H9 (cell line): ENCODE results near the gene ANKS1B. TPM values are rescaled to one million over a fixed set of nuclear protein-coding genes. Genes with fewer than 3 reads are reported as not detected.

Experiments
- DNase-seq: peaks from one replicate; pipeline ENCODE4 v3.0.0-alpha.2; 2017
- H2AFZ ChIP-seq: one replicate; pipeline ENCODE4 v1.6.1; 2013; ENCODE audit warnings: mild to moderate bottlenecking, low read length, control low read depth, moderate library complexity
- H2AK5ac ChIP-seq: 2 replicates; pipeline ENCODE4 v1.6.1; 2013; ENCODE audit warnings: low read length, control low read depth, mixed read lengths; ENCODE audit not compliant: insufficient read length
- H2BK120ac ChIP-seq: one replicate; pipeline ENCODE4 v1.6.1; 2013; ENCODE audit warnings: low read depth, mild to moderate bottlenecking, low read length, control low read depth, inconsistent platforms; ENCODE audit not compliant: poor library complexity, severe bottlenecking
- H2BK12ac ChIP-seq: 2 replicates; pipeline ENCODE4 v1.6.1; 2013; ENCODE audit warnings: low read length, control low read depth, mixed read lengths, low read depth; ENCODE audit not compliant: insufficient read length
- H2BK15ac ChIP-seq: 2 replicates; pipeline ENCODE4 v1.6.1; 2013; ENCODE audit warnings: low read depth, low read length, control low read depth
- H2BK20ac ChIP-seq: one replicate; pipeline ENCODE4 v1.6.1; 2013; ENCODE audit warnings: low read depth, mild to moderate bottlenecking, low read length, control low read depth, inconsistent platforms; ENCODE audit not compliant: poor library complexity, severe bottlenecking
- H2BK5ac ChIP-seq: 2 replicates; pipeline ENCODE4 v1.6.1; 2013; ENCODE audit warnings: low read length, control low read depth, mixed read lengths; ENCODE audit not compliant: insufficient read length
- H3K14ac ChIP-seq: 2 replicates; pipeline ENCODE4 v1.6.1; 2013; ENCODE audit warnings: low read length, control low read depth; ENCODE audit not compliant: insufficient read depth
- H3K18ac ChIP-seq: 2 replicates; pipeline ENCODE4 v1.6.1; 2013; ENCODE audit warnings: low read depth, mild to moderate bottlenecking, mixed read lengths, low read length, control low read depth; ENCODE audit not compliant: insufficient read length
- H3K23ac ChIP-seq: 2 replicates; pipeline ENCODE4 v1.6.1; 2013; ENCODE audit warnings: low read length, control low read depth, mixed read lengths, low read depth; ENCODE audit not compliant: insufficient read length
- H3K23me2 ChIP-seq: 2 replicates; pipeline ENCODE4 v1.6.1; 2013; ENCODE audit warnings: low read depth, mild to moderate bottlenecking, mixed read lengths, low read length, control low read depth; ENCODE audit not compliant: insufficient read length, poor library complexity, severe bottlenecking
- H3K27ac ChIP-seq: 2 replicates; pipeline ENCODE4 v1.5.1; 2013; ENCODE audit warnings: low read length, control low read depth, mixed read lengths, low read depth; ENCODE audit not compliant: insufficient read length
- H3K27me3 ChIP-seq: 2 replicates; pipeline ENCODE4 v1.6.1; 2013; ENCODE audit warnings: low read length, control low read depth, inconsistent platforms; ENCODE audit not compliant: insufficient read depth
- H3K4ac ChIP-seq: 2 replicates; pipeline ENCODE4 v1.6.1; 2013; ENCODE audit warnings: low read depth, mild to moderate bottlenecking, control low read depth, inconsistent platforms, low read length, moderate library complexity
- H3K4me1 ChIP-seq: 2 replicates; pipeline ENCODE4 v1.6.1; 2013; ENCODE audit warnings: low read length, control low read depth, inconsistent platforms; ENCODE audit not compliant: insufficient read depth
- H3K4me2 ChIP-seq: 2 replicates; pipeline ENCODE4 v1.6.1; 2013; ENCODE audit warnings: low read length, control low read depth, mixed read lengths; ENCODE audit not compliant: insufficient read length, insufficient read depth
- H3K56ac ChIP-seq: 2 replicates; pipeline ENCODE4 v1.6.1; 2013; ENCODE audit warnings: low read depth, mild to moderate bottlenecking, mixed read lengths, low read length, control low read depth; ENCODE audit not compliant: insufficient read length
- H3K79me1 ChIP-seq: 2 replicates; pipeline ENCODE4 v1.6.1; 2013; ENCODE audit warnings: low read depth, mild to moderate bottlenecking, moderate library complexity, low read length, control low read depth, inconsistent platforms; ENCODE audit not compliant: insufficient read depth, poor library complexity, severe bottlenecking
- H3K79me2 ChIP-seq: 2 replicates; pipeline ENCODE4 v1.6.1; 2013; ENCODE audit warnings: low read length, control low read depth, inconsistent platforms; ENCODE audit not compliant: insufficient read depth
- H3K9ac ChIP-seq: 2 replicates; pipeline ENCODE4 v1.6.1; 2013; ENCODE audit warnings: low read length, control low read depth, mixed read lengths; ENCODE audit not compliant: insufficient read length; ENCODE audit errors: extremely low read depth
- H3K9me3 ChIP-seq: one replicate; pipeline ENCODE4 v1.6.1; 2013; ENCODE audit warnings: low read depth, low read length, inconsistent platforms; ENCODE audit not compliant: control insufficient read depth
- H3T11ph ChIP-seq: one replicate; pipeline ENCODE4 v1.6.1; 2013; ENCODE audit warnings: mild to moderate bottlenecking, low read length, control low read depth, inconsistent platforms
- H4K20me1 ChIP-seq: one replicate; pipeline ENCODE4 v1.6.1; 2013; ENCODE audit not compliant: control insufficient read depth, insufficient read length, insufficient read depth
- H4K5ac ChIP-seq: 2 replicates; pipeline ENCODE4 v1.6.1; 2013; ENCODE audit warnings: low read depth, mild to moderate bottlenecking, mixed read lengths, low read length, control low read depth; ENCODE audit not compliant: insufficient read length
- H4K8ac ChIP-seq: replicated peaks from 2 replicates; pipeline ENCODE4 v1.6.1; 2013; ENCODE audit warnings: low read length, control low read depth, mixed read lengths, low read depth; ENCODE audit not compliant: insufficient read length
- H4K91ac ChIP-seq: 2 replicates; pipeline ENCODE4 v1.6.1; 2013; ENCODE audit warnings: low read depth, mild to moderate bottlenecking, moderate library complexity, mixed read lengths, low read length, control low read depth; ENCODE audit not compliant: insufficient read length
- H3K27ac Mint-ChIP-seq, 3 experiments: 2 replicates in 2 of 3; 3 replicates in 1 of 3; pipeline ENCODE4 v1.8.0; 2020 to 2021; ENCODE audit warnings: mixed read lengths in 3 of 3, mild to moderate bottlenecking in 1 of 3, moderate library complexity in 1 of 3
- H3K27me3 Mint-ChIP-seq: 2 replicates; pipeline ENCODE4 v1.8.0; 2021; ENCODE audit warnings: low read depth, mild to moderate bottlenecking, moderate library complexity, mixed read lengths
- H3K36me3 Mint-ChIP-seq, 3 experiments: 2 replicates in 2 of 3; 3 replicates in 1 of 3; pipeline ENCODE4 v1.8.0; 2020 to 2021; ENCODE audit warnings: low read depth in 3 of 3, mixed read lengths in 3 of 3; ENCODE audit not compliant: insufficient read depth in 1 of 3
- H3K4me1 Mint-ChIP-seq, 2 experiments: 2 replicates each; pipeline ENCODE4 v1.8.0; 2020; ENCODE audit warnings: mixed read lengths in 2 of 2
- H3K4me3 Mint-ChIP-seq, 2 experiments: 2 replicates in 1 of 2; 3 replicates in 1 of 2; pipeline ENCODE4 v1.8.0; 2020 to 2021; ENCODE audit warnings: mild to moderate bottlenecking in 2 of 2, mixed read lengths in 2 of 2, moderate library complexity in 1 of 2
- H3K9me3 Mint-ChIP-seq, 2 experiments: 2 replicates in 1 of 2; 3 replicates in 1 of 2; pipeline ENCODE4 v1.8.0; 2020; ENCODE audit warnings: mild to moderate bottlenecking in 2 of 2, mixed read lengths in 2 of 2, moderate library complexity in 1 of 2
- WGBS: extraction: QIAGEN DNeasy Blood & Tissue Kit; methylation state at CpG from one replicate; pipeline ENCODE4 v1.1.7; 2013; ENCODE audit warnings: missing lambda C conversion rate, low lambda C conversion rate, mixed read lengths; ENCODE audit not compliant: insufficient read length; ENCODE audit errors: extremely low coverage; 5-methylcytosine and 5-hydroxymethylcytosine counted together
- total RNA-seq: library from RNA; stranded (reverse); gene quantifications from 2 replicates; pipeline ENCODE4 v1.2.1, GENCODE V29; 2021
- TF ChIP-seq, protein P1 (sequence below): fragments of 200-600 bp; sonication (generic); conservative IDR thresholded peaks from 3 replicates; pipeline ENCODE4 v1.8.0; 2021; ENCODE audit warnings: antibody characterized with exemption, mild to moderate bottlenecking

Gene ANKS1B
- total RNA-seq, 1 experiment from 2014 or later = 4.1 TPM

DNA sequence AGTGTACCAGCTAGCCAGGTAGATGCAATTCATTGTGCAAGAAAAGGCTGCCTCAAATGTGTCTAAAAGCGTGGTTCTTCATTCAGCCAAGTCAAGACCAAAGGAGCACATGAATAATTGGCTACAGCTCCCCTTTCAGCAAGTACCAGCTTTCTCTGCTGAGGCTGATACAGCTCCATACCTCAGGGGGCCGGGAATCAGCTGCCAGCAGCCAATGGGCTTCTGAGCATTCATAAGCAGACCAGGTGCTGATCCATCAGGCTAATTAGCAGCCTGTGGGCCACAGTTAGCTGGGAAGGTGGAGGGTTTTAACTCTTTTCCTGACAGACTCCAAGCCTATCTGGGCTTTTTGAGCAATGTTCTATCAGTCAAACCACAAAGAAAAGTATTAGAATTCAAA, 1075.0 kb downstream of the ANKS1B start:
- H3T11ph ChIP-seq = no peak overlapping the region

More for the DNA sequence above, 1075.0 kb downstream of the ANKS1B start:
- H3K27me3 ChIP-seq = no peaks in the 10 kb centered on the region
- no peak overlapping the region for H3K14ac ChIP-seq
- Mint-ChIP-seq H3K4me1 (peaks cover 8 to 16% of the 10 kb centered on the region in 2 experiments), H3K27me3 (peaks cover 3% of the 10 kb centered on the region), H3K36me3 (no peaks in the 10 kb centered on the region), H3K27ac (no peak overlapping the region), H3K9me3 (no peaks in the 10 kb centered on the region), H3K4me3 (no peak overlapping the region)
- H3K23me2 ChIP-seq = no peaks in the 10 kb centered on the region
- no peak overlapping the region for H3K9ac ChIP-seq
- no CpG with 5 or more reads among the region's 2 CpGs for WGBS
- H4K91ac ChIP-seq = no peak overlapping the region
- no peak overlapping the region for H3K27ac ChIP-seq
- H2BK120ac ChIP-seq = no peak overlapping the region
- H4K20me1 ChIP-seq = no peaks in the 10 kb centered on the region
- no peak overlapping the region for H2BK20ac ChIP-seq
- DNase-seq = peak; percentile 89
- TF ChIP-seq, protein P1, sequence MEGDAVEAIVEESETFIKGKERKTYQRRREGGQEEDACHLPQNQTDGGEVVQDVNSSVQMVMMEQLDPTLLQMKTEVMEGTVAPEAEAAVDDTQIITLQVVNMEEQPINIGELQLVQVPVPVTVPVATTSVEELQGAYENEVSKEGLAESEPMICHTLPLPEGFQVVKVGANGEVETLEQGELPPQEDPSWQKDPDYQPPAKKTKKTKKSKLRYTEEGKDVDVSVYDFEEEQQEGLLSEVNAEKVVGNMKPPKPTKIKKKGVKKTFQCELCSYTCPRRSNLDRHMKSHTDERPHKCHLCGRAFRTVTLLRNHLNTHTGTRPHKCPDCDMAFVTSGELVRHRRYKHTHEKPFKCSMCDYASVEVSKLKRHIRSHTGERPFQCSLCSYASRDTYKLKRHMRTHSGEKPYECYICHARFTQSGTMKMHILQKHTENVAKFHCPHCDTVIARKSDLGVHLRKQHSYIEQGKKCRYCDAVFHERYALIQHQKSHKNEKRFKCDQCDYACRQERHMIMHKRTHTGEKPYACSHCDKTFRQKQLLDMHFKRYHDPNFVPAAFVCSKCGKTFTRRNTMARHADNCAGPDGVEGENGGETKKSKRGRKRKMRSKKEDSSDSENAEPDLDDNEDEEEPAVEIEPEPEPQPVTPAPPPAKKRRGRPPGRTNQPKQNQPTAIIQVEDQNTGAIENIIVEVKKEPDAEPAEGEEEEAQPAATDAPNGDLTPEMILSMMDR = no peak
- H4K5ac ChIP-seq = no peak overlapping the region
- H3K79me1 ChIP-seq = no peaks in the 10 kb centered on the region
- no peak overlapping the region for H3K56ac ChIP-seq
- H2BK5ac ChIP-seq = no peak overlapping the region
- no peak overlapping the region for H2BK12ac ChIP-seq
- H3K4me2 ChIP-seq = no peak overlapping the region
- no peaks in the 10 kb centered on the region for H3K79me2 ChIP-seq
- no peak overlapping the region for H2AK5ac ChIP-seq
- no peak overlapping the region for H2BK15ac ChIP-seq
- H3K9me3 ChIP-seq = no peaks in the 10 kb centered on the region
- H3K18ac ChIP-seq = no peak overlapping the region
- no peak overlapping the region for H4K8ac ChIP-seq
- H3K4ac ChIP-seq = no peak overlapping the region
- no peak overlapping the region for H3K23ac ChIP-seq
- H3K4me1 ChIP-seq = 0 out of 2 replicates have a peak, but pooled peaks cover 2% of the 10 kb centered on the region
- H2AFZ ChIP-seq = no peak overlapping the region
